Gastroesophageal sphincter (tissue), 3 donors: ENCODE data around the gene GTF3C1.

Experiments
- POLR2A ChIP-seq, 2 donors: fragments of 450-650 bp; IDR thresholded peaks; one replicate each; pipeline ENCODE4 v1.6.1; 2017; ENCODE audit warnings: antibody characterized with exemption in 2 of 2, mild to moderate bottlenecking in 2 of 2, moderate library complexity in 1 of 2
- TF ChIP-seq, protein P1 (sequence below), 4 experiments: fragments of 200-600 bp in 2 of 4; fragments of 450-650 bp in 2 of 4; sonication (generic) in 1 of 4; IDR thresholded peaks; one replicate each; pipeline ENCODE4 v1.5.1; 2017 to 2019; ENCODE audit warnings: antibody characterized with exemption in 4 of 4, mild to moderate bottlenecking in 2 of 4, moderate library complexity in 2 of 4

DNA sequence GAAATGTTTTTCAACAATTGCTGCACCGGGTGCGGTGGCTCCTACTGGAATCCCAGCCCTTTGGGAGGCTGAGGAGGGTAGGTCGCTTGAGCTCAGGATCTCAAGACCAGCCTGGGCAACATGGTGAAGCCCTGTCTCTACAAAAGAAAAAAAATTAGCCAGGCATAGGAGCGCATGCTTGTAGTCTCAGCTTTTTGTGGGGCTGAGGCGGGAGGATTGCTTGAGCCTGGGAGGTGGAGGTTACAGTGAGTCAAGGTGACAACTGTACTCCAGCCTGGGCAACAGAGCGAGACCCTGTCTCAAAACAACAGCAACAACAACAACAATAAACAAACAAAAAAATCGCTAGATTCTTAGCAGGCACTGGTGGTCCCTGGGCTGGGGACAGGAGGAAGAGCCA lies 119.2 kb downstream of the GTF3C1 start:
- TF ChIP-seq, protein P1, sequence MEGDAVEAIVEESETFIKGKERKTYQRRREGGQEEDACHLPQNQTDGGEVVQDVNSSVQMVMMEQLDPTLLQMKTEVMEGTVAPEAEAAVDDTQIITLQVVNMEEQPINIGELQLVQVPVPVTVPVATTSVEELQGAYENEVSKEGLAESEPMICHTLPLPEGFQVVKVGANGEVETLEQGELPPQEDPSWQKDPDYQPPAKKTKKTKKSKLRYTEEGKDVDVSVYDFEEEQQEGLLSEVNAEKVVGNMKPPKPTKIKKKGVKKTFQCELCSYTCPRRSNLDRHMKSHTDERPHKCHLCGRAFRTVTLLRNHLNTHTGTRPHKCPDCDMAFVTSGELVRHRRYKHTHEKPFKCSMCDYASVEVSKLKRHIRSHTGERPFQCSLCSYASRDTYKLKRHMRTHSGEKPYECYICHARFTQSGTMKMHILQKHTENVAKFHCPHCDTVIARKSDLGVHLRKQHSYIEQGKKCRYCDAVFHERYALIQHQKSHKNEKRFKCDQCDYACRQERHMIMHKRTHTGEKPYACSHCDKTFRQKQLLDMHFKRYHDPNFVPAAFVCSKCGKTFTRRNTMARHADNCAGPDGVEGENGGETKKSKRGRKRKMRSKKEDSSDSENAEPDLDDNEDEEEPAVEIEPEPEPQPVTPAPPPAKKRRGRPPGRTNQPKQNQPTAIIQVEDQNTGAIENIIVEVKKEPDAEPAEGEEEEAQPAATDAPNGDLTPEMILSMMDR (IDR thresholded peaks at IDR 0.05) = no peak
- TF ChIP-seq POLR2A (IDR thresholded peaks at IDR 0.05) = no peak
